ENCODE data around the gene CD8B.
"Not testable (repeated sequence)": the region's sequence is repeated elsewhere in the genome, so short reads cannot be mapped to it uniquely, and the experiment has no call there.

- not testable (repeated sequence) for TF ChIP-seq CTCF, POLR2A, POLR2AphosphoS5 (IDR thresholded peaks at IDR 0.05)
These were observed 22.2 kb downstream of the CD8B start for GRCh38 chr2:86839455-86839854.
